Esophagus mucosa (tissue), 1 donor: ENCODE data around the gene ZNF112. TPM values are rescaled to one million over a fixed set of nuclear protein-coding genes. Genes with fewer than 3 reads are reported as not detected.

Experiments used
- ATAC-seq: fragments of 200-7000 bp; cut with Tn5 transposase; one replicate; pipeline ENCODE4 v1.9.1; 2020
- total RNA-seq: library from RNA; stranded (reverse); gene quantifications from one replicate; pipeline ENCODE4 v1.2.4, GENCODE V29; 2023
- donor health status: DM: yes; HTN: yes; CAD: no.

Gene ZNF112
- total RNA-seq, 1 donor from 2014 or later, result 2.2 TPM

GRCh38 chr19:44280916-44281315, 75.6 kb downstream of the ZNF112 start:
- ATAC-seq, result no peak

GRCh38 chr19:44278181-44278690, 78.2 kb downstream of the ZNF112 start:
- ATAC-seq, result no peak

- no peak for ATAC-seq
These were observed 79.1 kb downstream of the ZNF112 start for GRCh38 chr19:44277331-44277730.

Other genes starting within 250 kb of the ZNF112 start
- 1.8 TPM for gene ZNF225, start 243.3 kb downstream of the ZNF112 start, total RNA-seq
- 3.0 TPM for gene ZNF234, start 215.1 kb downstream of the ZNF112 start, total RNA-seq
- 12.4 TPM for gene ZNF226, start 191.6 kb downstream of the ZNF112 start, total RNA-seq
- 6.1 TPM for gene ZNF227, start 144.1 kb downstream of the ZNF112 start, total RNA-seq
- not detected for gene ZNF233, start 96.8 kb downstream of the ZNF112 start, total RNA-seq
- 2.5 TPM for gene ZNF235, start 51.7 kb downstream of the ZNF112 start, total RNA-seq
- 0.64 TPM for gene ZNF285, start 44.9 kb upstream of the ZNF112 start, total RNA-seq
- 1.1 TPM for gene ZNF229, start 91.8 kb upstream of the ZNF112 start, total RNA-seq
- gene ZNF180, start 143.8 kb upstream of the ZNF112 start, total RNA-seq, result 3.4 TPM
- not detected for gene CEACAM20, start 173.0 kb upstream of the ZNF112 start, total RNA-seq